Measurements from ENCODE around the gene SNIP1.
"Not testable (repeated sequence)": the region's sequence is repeated elsewhere in the genome, so short reads cannot be mapped to it uniquely, and the experiment has no call there.

The SNIP1 gene

DNA sequence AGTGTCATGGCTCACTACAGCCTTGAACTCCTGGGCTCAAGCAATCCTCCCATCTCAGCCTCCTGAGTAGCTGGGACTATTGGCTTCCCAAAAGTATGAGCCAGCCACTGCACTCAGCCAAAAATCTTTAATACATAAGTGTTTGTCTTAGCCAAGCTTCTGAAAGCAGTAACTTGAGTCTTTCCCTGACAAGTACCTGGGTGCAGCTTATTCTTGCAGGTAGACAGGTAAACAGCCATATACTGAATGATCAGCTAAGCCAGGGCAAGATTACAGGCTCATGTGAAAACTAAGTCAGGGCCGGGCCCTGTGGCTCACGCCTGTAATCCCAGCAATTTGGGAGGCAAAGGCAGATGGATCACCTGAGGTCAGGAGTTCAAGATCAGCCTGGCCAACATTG is 47.4 kb downstream of the SNIP1 start:
- Histone ChIP-seq H3K79me2 (ENCODE audit: control insufficient read depth, insufficient read depth, low read length, unreplicated experiment) (peaks cover 13% of the 10 kb centered on the region), H3K36me3 (ENCODE audit: insufficient read depth, low read length) (peaks cover 17% of the 10 kb centered on the region), H3K4me1 (ENCODE audit: control insufficient read depth, insufficient read depth, low read length, unreplicated experiment) (no peaks in the 10 kb centered on the region), H2AFZ (ENCODE audit: low read length, unreplicated experiment) (no peak overlapping the region), H3K27ac (ENCODE audit: low read depth, low read length) (no peak overlapping the region), H3K4me3 (ENCODE audit: low read depth, low read length) (no peak overlapping the region), H3K27me3 (ENCODE audit: insufficient read depth, low read length) (no peaks in the 10 kb centered on the region)

GRCh38 chr1:37502791-37503190 is 51.3 kb downstream of the SNIP1 start:
- Histone ChIP-seq H3K36me3 (ENCODE audit: insufficient read depth, low read length) (peaks cover 20% of the 10 kb centered on the region), H3K4me1 (ENCODE audit: control insufficient read depth, insufficient read depth, low read length, unreplicated experiment) (peaks cover 19% of the 10 kb centered on the region)
- H2AFZ ChIP-seq (ENCODE audit: low read length, unreplicated experiment); H3K4me3 ChIP-seq (ENCODE audit: low read depth, low read length); H3K79me2 ChIP-seq (ENCODE audit: control insufficient read depth, insufficient read depth, low read length, unreplicated experiment); H3K27ac ChIP-seq (ENCODE audit: low read depth, low read length); H3K27me3 ChIP-seq (ENCODE audit: insufficient read depth, low read length): not testable (repeated sequence)

DNA sequence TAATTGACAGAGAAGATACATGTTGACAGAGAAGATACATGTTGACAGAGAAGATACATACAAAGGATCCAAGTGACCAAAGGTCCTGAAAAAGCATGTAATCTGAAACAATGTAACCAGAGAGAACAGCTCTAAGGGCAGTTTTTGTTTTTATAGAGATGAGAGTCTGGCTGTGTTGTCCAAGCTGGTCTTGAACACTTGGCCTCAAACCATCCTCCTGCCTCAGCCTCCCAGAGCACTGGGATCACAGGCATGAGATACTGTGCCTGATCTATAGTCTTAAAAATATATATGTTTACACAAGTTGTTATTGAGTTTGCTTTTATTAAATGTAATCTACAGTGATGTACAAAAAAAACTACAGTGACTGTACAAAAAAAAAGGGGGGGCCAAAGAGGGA is 52.0 kb downstream of the SNIP1 start:
- H3K36me3 ChIP-seq (ENCODE audit: insufficient read depth, low read length) = peaks cover 20% of the 10 kb centered on the region

DNA sequence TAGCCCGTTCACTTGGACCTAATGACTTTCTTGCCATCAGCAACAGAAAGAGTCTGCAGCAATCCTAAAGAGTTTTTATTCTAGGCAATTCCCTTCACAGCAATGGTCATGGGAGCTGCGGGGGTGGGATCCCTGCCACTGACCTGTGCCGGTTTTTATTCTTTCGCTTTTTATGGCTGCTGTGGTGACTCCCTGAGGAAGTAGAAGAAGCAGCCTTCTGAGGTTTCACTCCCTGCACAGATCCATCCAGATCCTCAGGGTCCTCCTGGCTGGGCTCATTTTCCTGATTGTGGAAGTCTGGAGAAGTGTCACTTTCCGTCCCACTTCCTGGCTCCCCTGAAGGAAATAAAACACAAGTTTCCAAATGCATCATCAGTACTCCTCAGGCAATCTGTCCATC is 52.4 kb downstream of the SNIP1 start:
- no peak overlapping the region for H3K4me3 ChIP-seq (ENCODE audit: low read depth, low read length)
- H3K27ac ChIP-seq (ENCODE audit: low read depth, low read length) = no peak overlapping the region
- peaks cover 6% of the 10 kb centered on the region for H3K79me2 ChIP-seq (ENCODE audit: control insufficient read depth, insufficient read depth, low read length, unreplicated experiment)
- peaks cover 21% of the 10 kb centered on the region for H3K4me1 ChIP-seq (ENCODE audit: control insufficient read depth, insufficient read depth, low read length, unreplicated experiment)
- H3K36me3 ChIP-seq (ENCODE audit: insufficient read depth, low read length) = peaks cover 20% of the 10 kb centered on the region
- H2AFZ ChIP-seq (ENCODE audit: low read length, unreplicated experiment) = no peak overlapping the region
- H3K27me3 ChIP-seq (ENCODE audit: insufficient read depth, low read length) = no peaks in the 10 kb centered on the region

More for the DNA sequence above, 52.0 kb downstream of the SNIP1 start:
- peaks cover 21% of the 10 kb centered on the region for H3K4me1 ChIP-seq (ENCODE audit: control insufficient read depth, insufficient read depth, low read length, unreplicated experiment)
- H3K27me3 ChIP-seq (ENCODE audit: insufficient read depth, low read length) = no peaks in the 10 kb centered on the region
- H3K27ac ChIP-seq (ENCODE audit: low read depth, low read length) = no peak overlapping the region
- H3K4me3 ChIP-seq (ENCODE audit: low read depth, low read length) = no peak overlapping the region
- no peak overlapping the region for H2AFZ ChIP-seq (ENCODE audit: low read length, unreplicated experiment)
- H3K79me2 ChIP-seq (ENCODE audit: control insufficient read depth, insufficient read depth, low read length, unreplicated experiment) = peaks cover 6% of the 10 kb centered on the region

GRCh38 chr1:37498872-37499617 is 55.0 kb downstream of the SNIP1 start:
- Histone ChIP-seq H3K4me3 (ENCODE audit: low read depth, low read length) (no peak overlapping the region), H3K36me3 (ENCODE audit: insufficient read depth, low read length) (peaks cover 15% of the 10 kb centered on the region), H3K4me1 (ENCODE audit: control insufficient read depth, insufficient read depth, low read length, unreplicated experiment) (peaks cover 21% of the 10 kb centered on the region), H2AFZ (ENCODE audit: low read length, unreplicated experiment) (no peak overlapping the region), H3K27ac (ENCODE audit: low read depth, low read length) (peak overlapping the region; percentile 81), H3K79me2 (ENCODE audit: control insufficient read depth, insufficient read depth, low read length, unreplicated experiment) (no peaks in the 10 kb centered on the region), H3K27me3 (ENCODE audit: insufficient read depth, low read length) (no peaks in the 10 kb centered on the region)

DNA sequence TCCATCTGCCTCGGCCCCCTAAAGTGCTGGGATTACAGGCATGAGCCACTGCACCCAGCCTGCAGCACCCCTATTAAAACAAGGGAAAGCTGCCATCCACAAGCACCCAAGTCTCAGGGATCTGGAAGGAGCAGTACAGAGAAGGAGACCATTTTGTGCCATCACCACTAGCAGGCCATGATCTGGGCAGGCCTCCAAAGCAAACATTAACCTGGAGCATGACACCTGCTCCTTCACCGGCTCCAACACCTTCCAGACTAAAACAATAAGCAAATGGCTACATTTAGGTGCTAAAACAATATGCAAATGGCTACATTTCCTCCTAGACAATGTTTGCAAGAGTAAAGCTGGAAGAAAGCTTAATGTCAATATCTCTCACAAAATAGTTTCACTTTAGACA is 56.3 kb downstream of the SNIP1 start:
- Histone ChIP-seq H2AFZ (ENCODE audit: low read length, unreplicated experiment) (no peak overlapping the region), H3K27ac (ENCODE audit: low read depth, low read length) (no peak overlapping the region), H3K79me2 (ENCODE audit: control insufficient read depth, insufficient read depth, low read length, unreplicated experiment) (no peaks in the 10 kb centered on the region), H3K36me3 (ENCODE audit: insufficient read depth, low read length) (peaks cover 17% of the 10 kb centered on the region), H3K4me1 (ENCODE audit: control insufficient read depth, insufficient read depth, low read length, unreplicated experiment) (peaks cover 21% of the 10 kb centered on the region), H3K4me3 (ENCODE audit: low read depth, low read length) (no peak overlapping the region), H3K27me3 (ENCODE audit: insufficient read depth, low read length) (no peaks in the 10 kb centered on the region)

DNA sequence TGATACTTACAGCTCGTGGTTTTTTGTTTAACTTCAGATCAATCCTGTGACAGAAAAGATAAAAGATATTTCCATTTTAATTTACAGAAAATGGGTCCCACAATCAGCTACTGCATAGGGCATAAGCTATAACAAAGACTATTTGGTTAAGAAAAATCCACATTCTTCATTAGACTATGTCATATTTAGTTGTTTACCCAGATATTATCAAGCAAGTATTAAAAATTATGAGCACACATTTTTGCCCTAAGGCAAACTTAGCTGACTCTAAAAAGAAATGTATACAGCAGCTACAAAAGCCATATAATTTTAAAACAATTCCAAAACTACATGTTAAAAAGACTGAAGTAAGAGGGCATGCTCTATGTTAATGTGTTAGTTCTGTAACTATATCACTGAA is 58.2 kb downstream of the SNIP1 start:
- Histone ChIP-seq H3K4me1 (ENCODE audit: control insufficient read depth, insufficient read depth, low read length, unreplicated experiment) (peaks cover 21% of the 10 kb centered on the region), H3K27ac (ENCODE audit: low read depth, low read length) (no peak overlapping the region), H3K36me3 (ENCODE audit: insufficient read depth, low read length) (peaks cover 17% of the 10 kb centered on the region), H3K4me3 (ENCODE audit: low read depth, low read length) (no peak overlapping the region), H2AFZ (ENCODE audit: low read length, unreplicated experiment) (no peak overlapping the region), H3K79me2 (ENCODE audit: control insufficient read depth, insufficient read depth, low read length, unreplicated experiment) (no peaks in the 10 kb centered on the region), H3K27me3 (ENCODE audit: insufficient read depth, low read length) (no peaks in the 10 kb centered on the region)

DNA sequence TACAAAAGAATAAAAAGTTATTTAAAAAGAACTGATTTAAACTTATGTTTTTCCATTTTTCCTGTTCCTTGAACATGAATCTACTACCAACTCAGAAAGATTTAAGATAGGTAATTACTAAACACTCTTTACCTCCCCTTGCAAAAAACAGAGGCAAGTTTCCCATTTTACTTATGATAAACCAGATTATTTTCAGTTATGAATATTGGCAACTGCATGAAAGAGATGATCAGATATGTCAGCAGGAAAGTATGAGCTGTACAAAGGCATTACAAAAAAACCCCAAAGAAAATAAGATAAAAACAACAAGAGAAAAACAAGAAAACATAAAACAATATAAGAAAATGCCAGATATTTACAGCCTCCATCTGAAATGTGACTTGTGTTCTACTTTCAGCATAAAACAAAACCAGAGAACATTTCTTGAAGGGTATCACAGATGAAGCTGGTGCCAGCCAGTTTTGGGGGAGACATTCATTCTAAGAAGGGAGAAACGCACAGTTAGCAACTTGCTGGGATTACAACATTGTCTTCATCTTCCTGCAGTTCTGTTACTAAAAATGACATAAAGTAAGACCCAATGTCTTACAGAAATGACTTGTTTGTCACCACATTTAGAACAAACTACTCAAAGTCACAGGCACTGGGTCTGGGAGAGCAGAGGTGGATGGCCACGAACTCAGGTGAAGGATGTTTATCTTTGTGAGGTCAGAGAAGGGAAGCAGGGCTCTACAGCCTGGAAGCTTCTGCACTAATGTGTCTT is 60.6 kb downstream of the SNIP1 start:
- H3K4me3 ChIP-seq (ENCODE audit: low read depth, low read length) = no peak overlapping the region
- no peak overlapping the region for H2AFZ ChIP-seq (ENCODE audit: low read length, unreplicated experiment)
- peaks cover 7% of the 10 kb centered on the region for H3K4me1 ChIP-seq (ENCODE audit: control insufficient read depth, insufficient read depth, low read length, unreplicated experiment)
- H3K36me3 ChIP-seq (ENCODE audit: insufficient read depth, low read length) = peaks cover 13% of the 10 kb centered on the region
- H3K79me2 ChIP-seq (ENCODE audit: control insufficient read depth, insufficient read depth, low read length, unreplicated experiment) = no peaks in the 10 kb centered on the region
- H3K27ac ChIP-seq (ENCODE audit: low read depth, low read length) = no peak overlapping the region
- H3K27me3 ChIP-seq (ENCODE audit: insufficient read depth, low read length) = no peaks in the 10 kb centered on the region

- Histone ChIP-seq H2AFZ (ENCODE audit: low read length, unreplicated experiment) (no peak overlapping the region), H3K79me2 (ENCODE audit: control insufficient read depth, insufficient read depth, low read length, unreplicated experiment) (no peaks in the 10 kb centered on the region), H3K4me1 (ENCODE audit: control insufficient read depth, insufficient read depth, low read length, unreplicated experiment) (peaks cover 24% of the 10 kb centered on the region), H3K27ac (ENCODE audit: low read depth, low read length) (peak overlapping the region; percentile 78), H3K4me3 (ENCODE audit: low read depth, low read length) (no peak overlapping the region), H3K36me3 (ENCODE audit: insufficient read depth, low read length) (peaks cover 8% of the 10 kb centered on the region; the same call in 1 of the 2 replicates), H3K27me3 (ENCODE audit: insufficient read depth, low read length) (no peaks in the 10 kb centered on the region)
These were observed 66.5 kb downstream of the SNIP1 start for GRCh38 chr1:37487619-37487984.

GRCh38 chr1:37486680-37487618 is 67.1 kb downstream of the SNIP1 start:
- no peak overlapping the region for H3K4me3 ChIP-seq (ENCODE audit: low read depth, low read length)
- peaks cover 24% of the 10 kb centered on the region for H3K4me1 ChIP-seq (ENCODE audit: control insufficient read depth, insufficient read depth, low read length, unreplicated experiment)
- peak overlapping the region; percentile 78 for H3K27ac ChIP-seq (ENCODE audit: low read depth, low read length)
- no peaks in the 10 kb centered on the region for H3K27me3 ChIP-seq (ENCODE audit: insufficient read depth, low read length)
- no peaks in the 10 kb centered on the region for H3K79me2 ChIP-seq (ENCODE audit: control insufficient read depth, insufficient read depth, low read length, unreplicated experiment)
- peaks cover 7% of the 10 kb centered on the region; the same call in 1 of the 2 replicates for H3K36me3 ChIP-seq (ENCODE audit: insufficient read depth, low read length)
- H2AFZ ChIP-seq (ENCODE audit: low read length, unreplicated experiment) = no peak overlapping the region

All from ACC112 (cell line).